HFF-Myc (cell line): ENCODE data around the gene MSH5.

Source experiments
- DNase-seq: peaks from one replicate; pipeline ENCODE4 v3.0.0-alpha.2; 2011; ENCODE audit warnings: low read depth; ENCODE audit errors: extremely low read depth
- H3K4me3 ChIP-seq: replicated peaks from 2 replicates; pipeline ENCODE4 v1.5.1; 2011; ENCODE audit warnings: low read depth, mild to moderate bottlenecking, control low read depth, low read length
- TF ChIP-seq, protein P1 (sequence below): IDR thresholded peaks from 2 replicates; pipeline ENCODE4 v1.5.1; 2012; ENCODE audit warnings: mild to moderate bottlenecking, low read depth, low read length, control low read depth; ENCODE audit errors: missing control alignments

MSH5 gene

DNA sequence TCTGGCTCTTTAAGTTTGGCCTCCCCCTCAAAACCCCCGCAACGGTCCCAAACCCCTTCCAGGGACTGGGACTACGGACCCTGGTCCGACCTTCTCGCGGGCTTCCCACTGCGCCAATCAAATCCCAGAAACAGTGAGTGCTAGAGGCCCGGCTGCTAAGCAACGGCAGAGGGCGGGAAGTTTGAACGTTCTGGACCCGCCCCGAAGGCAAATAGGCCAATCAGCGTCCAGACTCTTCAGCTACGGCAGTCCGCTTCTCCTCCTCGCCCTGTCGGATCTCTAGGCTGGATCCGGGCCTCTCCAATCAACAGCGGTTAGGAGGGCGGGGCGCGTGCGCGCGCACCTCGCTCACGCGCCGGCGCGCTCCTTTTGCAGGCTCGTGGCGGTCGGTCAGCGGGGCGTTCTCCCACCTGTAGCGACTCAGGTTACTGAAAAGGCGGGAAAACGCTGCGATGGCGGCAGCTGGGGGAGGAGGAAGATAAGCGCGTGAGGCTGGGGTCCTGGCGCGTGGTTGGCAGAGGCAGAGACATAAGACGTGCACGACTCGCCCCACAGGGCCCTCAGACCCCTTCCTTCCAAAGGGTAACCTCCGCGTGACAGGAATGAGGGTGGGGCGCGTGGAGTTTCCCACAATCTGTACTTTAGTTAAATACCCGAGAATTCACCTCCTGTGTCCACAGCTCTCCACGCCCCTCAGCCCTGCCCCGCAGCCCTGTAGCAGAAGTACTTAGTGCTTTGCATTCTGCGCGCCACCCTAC, at the start of gene MSH5:
Gene MSH5, plus strand, starts transcription at position 367 of the 758 bp plus-strand sequence. CDS start 462 bp downstream, outside the sequence.
- H3K4me3 ChIP-seq: peak within 1 kb of the TSS; percentile 60
- peak; percentile 98 for DNase-seq
- TF ChIP-seq, protein P1, sequence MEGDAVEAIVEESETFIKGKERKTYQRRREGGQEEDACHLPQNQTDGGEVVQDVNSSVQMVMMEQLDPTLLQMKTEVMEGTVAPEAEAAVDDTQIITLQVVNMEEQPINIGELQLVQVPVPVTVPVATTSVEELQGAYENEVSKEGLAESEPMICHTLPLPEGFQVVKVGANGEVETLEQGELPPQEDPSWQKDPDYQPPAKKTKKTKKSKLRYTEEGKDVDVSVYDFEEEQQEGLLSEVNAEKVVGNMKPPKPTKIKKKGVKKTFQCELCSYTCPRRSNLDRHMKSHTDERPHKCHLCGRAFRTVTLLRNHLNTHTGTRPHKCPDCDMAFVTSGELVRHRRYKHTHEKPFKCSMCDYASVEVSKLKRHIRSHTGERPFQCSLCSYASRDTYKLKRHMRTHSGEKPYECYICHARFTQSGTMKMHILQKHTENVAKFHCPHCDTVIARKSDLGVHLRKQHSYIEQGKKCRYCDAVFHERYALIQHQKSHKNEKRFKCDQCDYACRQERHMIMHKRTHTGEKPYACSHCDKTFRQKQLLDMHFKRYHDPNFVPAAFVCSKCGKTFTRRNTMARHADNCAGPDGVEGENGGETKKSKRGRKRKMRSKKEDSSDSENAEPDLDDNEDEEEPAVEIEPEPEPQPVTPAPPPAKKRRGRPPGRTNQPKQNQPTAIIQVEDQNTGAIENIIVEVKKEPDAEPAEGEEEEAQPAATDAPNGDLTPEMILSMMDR: no peak

DNA sequence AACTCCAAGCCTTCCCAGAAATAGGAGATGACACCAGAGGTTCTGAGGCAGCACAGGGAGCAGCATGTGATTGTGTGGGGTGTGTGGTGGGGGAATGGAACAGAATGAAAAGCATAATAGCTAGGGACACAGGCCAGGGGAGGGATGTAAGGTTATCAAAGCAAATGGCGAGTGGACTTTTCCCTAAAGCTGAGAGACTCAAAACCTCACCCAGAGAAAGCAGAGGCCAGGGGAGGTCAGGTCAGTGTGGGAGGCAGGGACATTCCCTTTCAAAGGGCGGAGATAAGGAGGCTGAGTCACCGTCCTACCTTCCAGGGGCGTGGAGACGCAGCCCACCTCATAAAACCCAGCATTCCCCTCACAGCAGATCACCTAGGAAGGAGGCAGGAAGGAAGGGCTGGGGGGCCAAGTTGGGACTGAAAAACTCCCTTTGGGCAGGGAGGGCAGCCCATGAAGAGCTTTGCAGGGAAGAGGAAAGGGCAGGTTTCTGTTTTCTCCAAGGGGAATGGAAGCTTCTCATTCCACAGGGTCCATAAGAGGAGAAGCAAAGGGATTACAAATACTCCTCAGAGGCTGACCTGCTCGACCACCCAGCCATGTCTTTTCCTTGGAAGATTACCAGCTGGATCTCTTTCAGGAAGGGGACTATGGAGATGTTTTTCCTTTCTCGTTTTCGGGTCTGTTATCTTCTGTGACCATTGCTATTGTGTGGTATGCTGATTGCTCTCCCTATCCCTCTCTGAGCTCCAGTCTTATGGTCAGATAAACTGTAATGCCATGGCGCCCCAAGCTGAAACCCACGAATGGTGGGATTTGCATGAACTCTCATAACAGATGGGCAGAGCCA, 49.4 kb upstream of the MSH5 start:
- TF ChIP-seq, protein P1: no peak
- DNase-seq: no peak
- no peak overlapping the region for H3K4me3 ChIP-seq

DNA sequence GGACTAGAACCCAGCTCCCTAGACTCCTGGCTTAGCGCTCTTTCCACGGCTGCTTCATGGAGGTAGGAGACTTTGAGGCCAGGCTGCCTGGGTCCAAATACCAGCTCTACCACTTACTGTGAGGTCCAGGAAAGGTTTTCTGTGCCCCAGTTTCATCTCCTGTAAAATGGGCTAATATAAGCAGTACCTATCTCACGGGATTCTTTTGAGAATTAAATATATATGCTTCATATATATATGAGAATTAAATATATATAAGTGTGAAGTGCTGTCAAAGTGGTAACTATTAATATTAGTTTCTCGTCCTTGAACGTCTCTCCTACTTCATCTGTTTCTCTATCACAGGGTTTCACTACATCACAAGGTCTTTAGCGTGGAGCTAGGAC, 48.7 kb upstream of the MSH5 start:
- DNase-seq: no peak
- no peak overlapping the region for H3K4me3 ChIP-seq
- TF ChIP-seq, protein P1: no peak

DNA sequence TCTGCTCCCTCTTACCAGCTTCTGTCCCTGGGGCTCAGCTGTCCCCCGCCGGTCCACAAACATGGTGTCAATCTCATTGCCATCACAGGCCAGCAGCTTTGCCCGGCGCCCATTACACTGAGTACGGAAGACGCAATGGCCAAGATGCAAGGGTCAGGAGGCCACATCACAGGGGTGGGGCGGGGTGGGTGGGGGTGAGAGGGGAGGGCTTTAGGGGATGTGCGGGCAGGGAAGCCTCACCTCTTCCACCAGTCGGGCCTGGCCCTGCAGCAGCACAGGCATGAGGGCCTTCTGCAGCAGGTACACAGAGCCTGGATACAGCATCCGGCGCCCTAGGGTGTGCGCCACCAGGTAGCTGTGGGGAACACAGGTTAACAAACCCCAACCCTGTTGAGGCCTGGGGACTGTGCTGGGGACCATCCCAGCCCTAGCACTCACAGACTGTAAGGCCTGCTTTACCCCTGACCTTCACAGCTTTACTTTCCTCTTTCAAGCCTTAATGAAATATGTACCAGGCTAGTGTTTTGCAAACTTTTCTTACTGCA, 48.2 kb upstream of the MSH5 start:
- TF ChIP-seq, protein P1: no peak
- H3K4me3 ChIP-seq: no peak overlapping the region
- DNase-seq: no peak

DNA sequence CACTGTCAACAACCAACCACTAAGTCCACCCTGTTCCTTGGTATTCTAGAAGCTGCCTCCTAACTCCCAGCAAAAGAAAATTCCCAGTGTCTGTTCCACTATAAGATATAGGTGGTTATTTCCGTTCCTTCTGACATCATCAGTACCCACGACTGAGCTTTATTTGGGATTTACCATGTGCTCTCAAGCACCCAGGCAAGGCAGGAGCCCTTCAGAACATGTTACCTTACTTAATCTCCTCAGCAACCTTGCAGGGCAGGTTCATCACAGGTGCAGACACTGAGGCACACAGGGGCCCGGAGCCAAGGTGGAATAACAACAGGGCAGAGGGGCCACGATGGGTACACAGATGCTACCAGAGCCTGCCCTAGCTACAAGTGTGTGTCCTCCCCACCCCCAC, 47.5 kb upstream of the MSH5 start:
- no peak for DNase-seq
- TF ChIP-seq, protein P1: no peak
- H3K4me3 ChIP-seq: no peak overlapping the region

DNA sequence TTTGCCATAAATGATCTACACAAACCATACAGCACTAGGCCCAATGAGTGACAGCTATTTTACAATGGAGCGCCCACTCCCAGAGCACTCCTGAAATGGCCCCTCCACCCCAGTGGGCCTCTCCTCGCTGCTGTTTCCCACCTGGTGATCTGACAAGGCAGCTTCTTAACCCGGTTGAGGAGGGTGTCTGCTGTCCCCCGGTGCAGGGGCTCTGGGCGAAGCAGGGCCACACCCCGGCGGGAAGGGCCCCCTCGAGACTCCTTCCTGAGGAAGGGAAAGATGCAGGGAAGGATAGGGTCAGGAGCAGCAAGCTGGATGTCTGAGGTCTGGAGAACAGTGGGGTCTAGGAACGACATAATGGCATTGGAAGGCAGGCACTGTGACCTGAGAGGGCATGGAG, 46.9 kb upstream of the MSH5 start:
- TF ChIP-seq, protein P1: no peak
- no peak overlapping the region for H3K4me3 ChIP-seq
- DNase-seq: no peak
